ENCODE results near the gene GORAB. TPM values are rescaled to one million over a fixed set of nuclear protein-coding genes. Genes with fewer than 3 reads are reported as not detected.
A peak's percentile ranks its signal among the peaks of the same experiment; 100 is the strongest.

Gene GORAB
- total and polyA plus RNA-seq, 2 of the 4 experiments (the other 2 are of a cell fraction) = 11.3 to 14.0 TPM

GRCh38 chr1:170539154-170539553 is 7.2 kb downstream of the GORAB start:
- Histone ChIP-seq H3K23ac (ENCODE audit: low read depth, low read length) (0 out of 2 replicates have a peak overlapping the region, but pooled peaks have one; percentile 21), H3K36me3 (ENCODE audit: control insufficient read depth, insufficient read depth, low read length) (peaks cover 29% of the 10 kb centered on the region), H3K14ac (replicated peaks; ENCODE audit: low read depth, low read length) (no peak overlapping the region), H3K9me1 (ENCODE audit: insufficient read depth, low read length) (peaks cover 5% of the 10 kb centered on the region; the same call in 1 of the 2 replicates), H3K56ac (ENCODE audit: extremely low read depth, insufficient read depth, low read length) (no peak overlapping the region), H2AK9ac (replicated peaks; ENCODE audit: low read depth, low read length, poor library complexity) (no peak overlapping the region), H3K27ac (ENCODE audit: insufficient read depth, low read length) (no peak overlapping the region), H4K8ac (ENCODE audit: low read depth in 2 of 2, low read length in 2 of 2) (no peak overlapping the region), H2BK120ac (ENCODE audit: low read depth, low read length) (no peak overlapping the region), H3K4me1 (ENCODE audit: control insufficient read depth, insufficient read depth, low read length) (peaks cover 2% of the 10 kb centered on the region; the same call in 1 of the 2 replicates), H4K5ac (ENCODE audit: low read depth, low read length) (no peak overlapping the region), H2AK5ac (ENCODE audit: low read depth, low read length) (peak overlapping the region; percentile 4; the same call in 1 of the 2 replicates), H2BK15ac (ENCODE audit: low read depth, low read length) (no peak overlapping the region), H2AFZ (replicated peaks; ENCODE audit: low read length, poor library complexity) (no peak overlapping the region), H2BK20ac (ENCODE audit: low read depth, low read length) (no peak overlapping the region), H2BK5ac (ENCODE audit: low read depth, low read length, poor library complexity, severe bottlenecking) (no peak overlapping the region), H3K9ac (ENCODE audit: low read depth, low read length) (no peak overlapping the region), H4K91ac (ENCODE audit: insufficient read depth, low read depth, low read length) (no peak overlapping the region; the same call in 1 of the 2 replicates), H4K20me1 (ENCODE audit: insufficient read depth, low read length) (no peaks in the 10 kb centered on the region), H3K9me3 (ENCODE audit: control insufficient read depth, insufficient read depth, low read length) (no peaks in the 10 kb centered on the region), H3K18ac (ENCODE audit: low read depth, low read length) (no peak overlapping the region), H3K79me1 (ENCODE audit: low read depth in 1 of 2, low read length in 2 of 2) (peaks cover 30 to 31% of the 10 kb centered on the region in 2 experiments), H3K4me3 (ENCODE audit: insufficient read depth, low read depth, low read length) (no peak overlapping the region), H3K4me2 (ENCODE audit: low read depth, low read length) (no peak overlapping the region), H3K27me3 (ENCODE audit: control insufficient read depth, insufficient read depth, low read length) (no peaks in the 10 kb centered on the region), H3K4ac (ENCODE audit: low read depth, low read length) (no peak overlapping the region)
- dilution Hi-C loops (cut with HindIII; ENCODE audit: low sequenced_read_pairs, unreplicated experiment) = no loop called here
- 97% methylated on average over 6 of the region's 9 CpGs; no CpG with 5 or more reads in 1 of the 2 experiments for WGBS, 2 experiments (ENCODE audit: extremely low coverage in 2 of 2, insufficient read length in 1 of 2)
- in situ Hi-C loops (cut with MboI; ENCODE audit: low sequenced_read_pairs) = loop anchor here (10.0 kb wide), 1 partner anchor 126 kb away; the partner anchor contains the start of gene PRRX1
- ChIA-PET CTCF (no interaction called here), POLR2A (ENCODE audit: unreplicated experiment) (no interaction called here)
- ATAC-seq (ENCODE audit: low read depth) (no peak), DNase-seq (no peak)
- intact Hi-C loops (cut with micrococcal nuclease) = loop anchor here (10.0 kb wide), 2 partner anchors 324 to 686 kb away; no protein-coding TSS in a partner anchor
- no peak for TF ChIP-seq NFE2L2 (IDR thresholded peaks at IDR 0.05; ENCODE audit: low read depth, low read length)
- TF ChIP-seq RFX5 (IDR thresholded peaks at IDR 0.05; ENCODE audit: low read depth, low read length) = no peak
- TF ChIP-seq RCOR1 (IDR thresholded peaks at IDR 0.05; ENCODE audit: insufficient replicate concordance, low read length) = no peak
- no peak for TF ChIP-seq RAD21 (IDR thresholded peaks at IDR 0.05; ENCODE audit: low read length)
- no peak for TF ChIP-seq FOS (IDR thresholded peaks at IDR 0.05; ENCODE audit: low read depth, low read length)
- no peak for TF ChIP-seq CHD1 (IDR thresholded peaks at IDR 0.05; ENCODE audit: low read depth, low read length)
- TF ChIP-seq, protein P1, sequence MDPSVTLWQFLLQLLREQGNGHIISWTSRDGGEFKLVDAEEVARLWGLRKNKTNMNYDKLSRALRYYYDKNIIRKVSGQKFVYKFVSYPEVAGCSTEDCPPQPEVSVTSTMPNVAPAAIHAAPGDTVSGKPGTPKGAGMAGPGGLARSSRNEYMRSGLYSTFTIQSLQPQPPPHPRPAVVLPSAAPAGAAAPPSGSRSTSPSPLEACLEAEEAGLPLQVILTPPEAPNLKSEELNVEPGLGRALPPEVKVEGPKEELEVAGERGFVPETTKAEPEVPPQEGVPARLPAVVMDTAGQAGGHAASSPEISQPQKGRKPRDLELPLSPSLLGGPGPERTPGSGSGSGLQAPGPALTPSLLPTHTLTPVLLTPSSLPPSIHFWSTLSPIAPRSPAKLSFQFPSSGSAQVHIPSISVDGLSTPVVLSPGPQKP (IDR thresholded peaks at IDR 0.05; ENCODE audit: borderline replicate concordance, low read depth, low read length) = no peak
- TF ChIP-seq MXI1 (IDR thresholded peaks at IDR 0.05; ENCODE audit: borderline replicate concordance, low read depth, low read length) = no peak
- TF ChIP-seq BHLHE40 (IDR thresholded peaks at IDR 0.05; ENCODE audit: low read depth, low read length) = no peak
- TF ChIP-seq, protein P2, sequence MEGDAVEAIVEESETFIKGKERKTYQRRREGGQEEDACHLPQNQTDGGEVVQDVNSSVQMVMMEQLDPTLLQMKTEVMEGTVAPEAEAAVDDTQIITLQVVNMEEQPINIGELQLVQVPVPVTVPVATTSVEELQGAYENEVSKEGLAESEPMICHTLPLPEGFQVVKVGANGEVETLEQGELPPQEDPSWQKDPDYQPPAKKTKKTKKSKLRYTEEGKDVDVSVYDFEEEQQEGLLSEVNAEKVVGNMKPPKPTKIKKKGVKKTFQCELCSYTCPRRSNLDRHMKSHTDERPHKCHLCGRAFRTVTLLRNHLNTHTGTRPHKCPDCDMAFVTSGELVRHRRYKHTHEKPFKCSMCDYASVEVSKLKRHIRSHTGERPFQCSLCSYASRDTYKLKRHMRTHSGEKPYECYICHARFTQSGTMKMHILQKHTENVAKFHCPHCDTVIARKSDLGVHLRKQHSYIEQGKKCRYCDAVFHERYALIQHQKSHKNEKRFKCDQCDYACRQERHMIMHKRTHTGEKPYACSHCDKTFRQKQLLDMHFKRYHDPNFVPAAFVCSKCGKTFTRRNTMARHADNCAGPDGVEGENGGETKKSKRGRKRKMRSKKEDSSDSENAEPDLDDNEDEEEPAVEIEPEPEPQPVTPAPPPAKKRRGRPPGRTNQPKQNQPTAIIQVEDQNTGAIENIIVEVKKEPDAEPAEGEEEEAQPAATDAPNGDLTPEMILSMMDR (conservative IDR thresholded peaks at IDR 0.05; ENCODE audit: low read depth, low read length) = no peak
- TF ChIP-seq, protein P3, sequence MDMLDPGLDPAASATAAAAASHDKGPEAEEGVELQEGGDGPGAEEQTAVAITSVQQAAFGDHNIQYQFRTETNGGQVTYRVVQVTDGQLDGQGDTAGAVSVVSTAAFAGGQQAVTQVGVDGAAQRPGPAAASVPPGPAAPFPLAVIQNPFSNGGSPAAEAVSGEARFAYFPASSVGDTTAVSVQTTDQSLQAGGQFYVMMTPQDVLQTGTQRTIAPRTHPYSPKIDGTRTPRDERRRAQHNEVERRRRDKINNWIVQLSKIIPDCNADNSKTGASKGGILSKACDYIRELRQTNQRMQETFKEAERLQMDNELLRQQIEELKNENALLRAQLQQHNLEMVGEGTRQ (IDR thresholded peaks at IDR 0.05; ENCODE audit: low read depth, low read length) = no peak
- no peak for TF ChIP-seq SMC3 (IDR thresholded peaks at IDR 0.05; ENCODE audit: low read depth, low read length)
- no peak for TF ChIP-seq MAZ (IDR thresholded peaks at IDR 0.05; ENCODE audit: borderline replicate concordance, low read depth, low read length)
- TF ChIP-seq MAFK (IDR thresholded peaks at IDR 0.05; ENCODE audit: low read depth, low read length) = no peak
- TF ChIP-seq CEBPB (IDR thresholded peaks at IDR 0.05; ENCODE audit: low read depth, low read length) = no peak
- TF ChIP-seq POLR2A (IDR thresholded peaks at IDR 0.05; ENCODE audit: low read depth, low read length) = no peak
- no TSS peak for BruUV-seq (replicated peaks)
